Astrocyte of the cerebellum (primary cell): Measurements from ENCODE around the gene EYA2.

Experiments used
- DNase-seq: peaks from one replicate; pipeline ENCODE4 v3.0.0-alpha.2; 2011; ENCODE audit warnings: low read depth
- H3K4me3 ChIP-seq: 2 replicates; pipeline ENCODE4 v1.5.1; 2011; ENCODE audit warnings: mild to moderate bottlenecking, low read depth, low read length, moderate library complexity
- CTCF ChIP-seq: IDR thresholded peaks from 2 replicates; pipeline ENCODE4 v1.5.1; 2012; ENCODE audit warnings: low read length, low read depth, moderate library complexity, mild to moderate bottlenecking; ENCODE audit errors: missing control alignments
- in situ Hi-C: cut with HindIII; loops from 2 replicates; pipeline ENCODE4 v1.10.0; 2017; ENCODE audit warnings: low sequenced_read_pairs

The EYA2 gene

GRCh38 chr20:47040506-47041125 is 146.0 kb downstream of the EYA2 start:
- DNase-seq = no peak
- in situ Hi-C loops = no loop called here
- no peak overlapping the region for H3K4me3 ChIP-seq
- no peak for TF ChIP-seq CTCF

- in situ Hi-C loops = no loop called here
- no peak for TF ChIP-seq CTCF
- no peak for DNase-seq
- no peak overlapping the region for H3K4me3 ChIP-seq
Measured at GRCh38 chr20:47041396-47041899, 146.8 kb downstream of the EYA2 start.

- no peak for TF ChIP-seq CTCF
- in situ Hi-C loops = no loop called here
- H3K4me3 ChIP-seq = no peak overlapping the region
- no peak for DNase-seq
Measured at GRCh38 chr20:47042464-47042863, 147.8 kb downstream of the EYA2 start.

- in situ Hi-C loops = no loop called here
- TF ChIP-seq CTCF = no peak
- DNase-seq = no peak
- H3K4me3 ChIP-seq = no peak overlapping the region
Measured at GRCh38 chr20:47043086-47043485, 148.4 kb downstream of the EYA2 start.

GRCh38 chr20:47044938-47045337 is 150.3 kb downstream of the EYA2 start:
- TF ChIP-seq CTCF = no peak
- H3K4me3 ChIP-seq = no peak overlapping the region
- no peak for DNase-seq
- in situ Hi-C loops = no loop called here

- no peak for TF ChIP-seq CTCF
- in situ Hi-C loops = no loop called here
- no peak overlapping the region for H3K4me3 ChIP-seq
- DNase-seq = no peak
Measured at GRCh38 chr20:47048054-47048453, 153.4 kb downstream of the EYA2 start.
